A549 (cell line): ENCODE measurements around the gene ATP8A2. TPM values are rescaled to one million over a fixed set of nuclear protein-coding genes. Genes with fewer than 3 reads are reported as not detected.
"Not testable (repeated sequence)": the region's sequence is repeated elsewhere in the genome, so short reads cannot be mapped to it uniquely, and the experiment has no call there.

ENCODE experiments used
- ATAC-seq, 2 experiments: fragments of 200-7000 bp in 1 of 2; fragments of >200 bp in 1 of 2; cut with Nextera tagmentation in 1 of 2; cut with Tn5 transposase in 1 of 2; 3 replicates each; pipeline versions ENCODE4 v1.8.0 to v1.9.1; 2018 to 2020; ENCODE audit warnings: mild to moderate bottlenecking in 1 of 2, moderate library complexity in 1 of 2
- CTCF ChIA-PET: fragments of 300-600 bp; sonication (Branson Sonifier 250); formaldehyde crosslinking; extraction: SDS; loops from one replicate; lab custom pipeline; 2021; ENCODE audit warnings: antibody characterized with exemption, inconsistent platforms; lab: Yijun Ruan, JAX
- POLR2A ChIA-PET: fragments of 350-600 bp; formaldehyde crosslinking; extraction: SDS; loops from one replicate; lab custom pipeline; 2021; ENCODE audit warnings: antibody characterized with exemption, inconsistent platforms; lab: Yijun Ruan, JAX
- DNase-seq, 2 experiments: peaks; one replicate each; pipeline versions ENCODE4 v3.0.0 to v3.0.0-alpha.2; 2011 to 2016; ENCODE audit warnings: low read depth in 1 of 2, low spot score in 1 of 2
- FAIRE-seq: peaks from 2 replicates; lab custom pipeline; 2011; peaks lifted over from hg19 to GRCh38; lab: Jason Lieb, UNC
- H3K27ac ChIP-seq, 2 experiments: fragments of >200 bp; sonication (Bioruptor Twin); formaldehyde crosslinking; 3 replicates each; pipeline ENCODE4 v1.5.1; 2016 to 2017
- H3K4me1 ChIP-seq: fragments of >200 bp; sonication (Bioruptor Twin); formaldehyde crosslinking; 3 replicates; pipeline ENCODE4 v1.6.1; 2016
- H3K4me2 ChIP-seq: fragments of >200 bp; sonication (Bioruptor Twin); formaldehyde crosslinking; 3 replicates; pipeline ENCODE4 v1.6.1; 2016
- H3K4me3 ChIP-seq: fragments of >200 bp; sonication (Bioruptor Twin); formaldehyde crosslinking; 3 replicates; pipeline ENCODE4 v1.5.1; 2016
- H3K9me3 ChIP-seq: fragments of >200 bp; sonication (Bioruptor Twin); formaldehyde crosslinking; 3 replicates; pipeline ENCODE4 v1.6.1; 2016
- CHD2 ChIP-seq: fragments of 150-350 bp; IDR thresholded peaks from 2 replicates; pipeline ENCODE4 v1.6.1; 2014; ENCODE audit warnings: low read length; ENCODE audit not compliant: partially characterized antibody
- EHMT2 ChIP-seq: fragments of 200-600 bp; sonication (generic); IDR thresholded peaks from 2 replicates; pipeline ENCODE4 v1.6.1; 2016; ENCODE audit warnings: antibody characterized with exemption, low read depth, mild to moderate bottlenecking, moderate library complexity
- ESRRA ChIP-seq: fragments of 150-350 bp; IDR thresholded peaks from 2 replicates; pipeline ENCODE4 v1.6.1; 2014; ENCODE audit warnings: mild to moderate bottlenecking, low read length, borderline replicate concordance
- GATA3 ChIP-seq: IDR thresholded peaks from 2 replicates; pipeline ENCODE4 v1.6.1; 2012; ENCODE audit warnings: borderline replicate concordance
- HEYL ChIP-seq: fragments of 250-450 bp; sonication (Bioruptor Pico); IDR thresholded peaks from 2 replicates; pipeline ENCODE4 v1.8.0; 2021; ENCODE audit warnings: mild to moderate bottlenecking, moderate library complexity
- JUN ChIP-seq, 2 experiments: fragments of >200 bp; sonication (Bioruptor Twin); formaldehyde crosslinking; IDR thresholded peaks; 2 replicates in 1 of 2; 3 replicates in 1 of 2; pipeline ENCODE4 v1.6.1; 2016 to 2017
- KDM5A ChIP-seq: fragments of 200-600 bp; sonication (generic); IDR thresholded peaks from 2 replicates; pipeline ENCODE4 v1.6.1; 2016; ENCODE audit warnings: antibody characterized with exemption, mild to moderate bottlenecking
- NPAS2 ChIP-seq: fragments of 250-450 bp; sonication (Bioruptor Pico); IDR thresholded peaks from 2 replicates; pipeline ENCODE4 v1.8.0; 2022; ENCODE audit warnings: mild to moderate bottlenecking, moderate library complexity, borderline replicate concordance
- RAD21 ChIP-seq, 2 experiments: fragments of >200 bp in 1 of 2; sonication (Bioruptor Twin) in 1 of 2; formaldehyde crosslinking in 1 of 2; IDR thresholded peaks in 1 of 2; conservative IDR thresholded peaks in 1 of 2; 2 replicates in 1 of 2; 3 replicates in 1 of 2; pipeline ENCODE4 v1.6.1; 2012 to 2018; ENCODE audit warnings: inconsistent platforms in 1 of 2
- RFX5 ChIP-seq: fragments of 450-650 bp; IDR thresholded peaks from 2 replicates; pipeline ENCODE4 v1.7.1; 2014; ENCODE audit warnings: antibody characterized with exemption, mild to moderate bottlenecking, moderate library complexity
- SREBF2 ChIP-seq: fragments of 450-650 bp; IDR thresholded peaks from 2 replicates; pipeline ENCODE4 v1.6.1; 2014; ENCODE audit warnings: mild to moderate bottlenecking, moderate library complexity
- TP53 ChIP-seq: fragments of 250-450 bp; sonication (Bioruptor Pico); IDR thresholded peaks from 2 replicates; pipeline ENCODE4 v1.5.0; 2021; ENCODE audit warnings: mild to moderate bottlenecking, moderate library complexity
- ZC3H11A ChIP-seq: fragments of 450-650 bp; IDR thresholded peaks from 2 replicates; pipeline ENCODE4 v1.6.1; 2014; ENCODE audit warnings: antibody characterized with exemption, mild to moderate bottlenecking
- ZFP36 ChIP-seq: fragments of 450-650 bp; IDR thresholded peaks from 2 replicates; pipeline ENCODE4 v1.6.1; 2014; ENCODE audit warnings: borderline replicate concordance; ENCODE audit not compliant: partially characterized antibody
- WGBS: methylation state at CpG from one replicate; pipeline ENCODE4 v1.1.6; 2017; ENCODE audit errors: missing lambda C conversion rate; 5-methylcytosine and 5-hydroxymethylcytosine counted together
- polyA plus RNA-seq, 4 experiments: library from polyadenylated mRNA; depleted of rRNA in 3 of 4; stranded (reverse); fragments of >200 nt; fragmentation: RNase III in 1 of 4; extraction: RNeasy Plus Mini Kit Qiagen cat#74134 plus additional on column Dnase treatment in 1 of 4; gene quantifications; 2 replicates in 3 of 4; 3 replicates in 1 of 4; pipeline ENCODE4 v1.2.3, GENCODE V29; 2011 to 2017
- TF ChIP-seq, protein P1 (sequence below): fragments of 250-450 bp; sonication (Bioruptor Pico); IDR thresholded peaks from 2 replicates; pipeline ENCODE4 v1.5.0; 2020; ENCODE audit warnings: low read depth, mild to moderate bottlenecking, moderate library complexity
- TF ChIP-seq, protein P2 (sequence below): fragments of 250-450 bp; sonication (Bioruptor Pico); IDR thresholded peaks from 2 replicates; pipeline ENCODE4 v1.5.0; 2021; ENCODE audit warnings: mild to moderate bottlenecking, moderate library complexity, borderline replicate concordance
- TF ChIP-seq, protein P3 (sequence below): IDR thresholded peaks from 2 replicates; pipeline ENCODE4 v1.6.1; 2012; ENCODE audit warnings: low read depth, borderline replicate concordance
- TF ChIP-seq, protein P4 (sequence below): fragments of >200 bp; sonication (Bioruptor Twin); formaldehyde crosslinking; IDR thresholded peaks from 3 replicates; pipeline ENCODE4 v1.5.1; 2016
- TF ChIP-seq, protein P5 (sequence below): fragments of >200 bp; sonication (Bioruptor Twin); formaldehyde crosslinking; IDR thresholded peaks from 2 replicates; pipeline ENCODE4 v1.6.1; 2016
- TF ChIP-seq, protein P6 (sequence below): fragments of 450-650 bp; IDR thresholded peaks from 2 replicates; pipeline ENCODE4 v1.6.1; 2014; ENCODE audit warnings: antibody characterized with exemption

Gene ATP8A2
- polyA plus RNA-seq, 2 of the 4 experiments (the other 2 are of a cell fraction), result 0.03 TPM; not detected in 1

DNA sequence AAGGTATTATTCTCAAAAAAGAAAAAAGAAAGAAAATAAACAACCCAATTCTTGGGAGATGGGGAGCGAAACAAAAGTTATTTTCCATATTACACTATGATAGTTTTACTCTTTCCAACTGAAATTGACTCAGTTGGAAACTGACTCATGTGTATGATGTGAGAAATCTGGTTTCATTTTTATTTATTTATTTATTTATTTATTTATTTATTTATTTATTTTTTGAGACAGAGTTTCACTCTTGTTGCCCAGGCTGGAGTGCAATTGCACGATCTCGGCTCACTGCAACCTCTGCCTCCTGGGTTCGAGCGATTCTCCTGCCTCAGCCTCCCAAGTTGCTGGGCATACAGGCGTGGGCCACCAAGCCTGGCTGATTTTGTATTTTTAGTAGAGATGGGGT, 11.3 kb upstream of the ATP8A2 start:
- FAIRE-seq, result not testable (repeated sequence)

DNA sequence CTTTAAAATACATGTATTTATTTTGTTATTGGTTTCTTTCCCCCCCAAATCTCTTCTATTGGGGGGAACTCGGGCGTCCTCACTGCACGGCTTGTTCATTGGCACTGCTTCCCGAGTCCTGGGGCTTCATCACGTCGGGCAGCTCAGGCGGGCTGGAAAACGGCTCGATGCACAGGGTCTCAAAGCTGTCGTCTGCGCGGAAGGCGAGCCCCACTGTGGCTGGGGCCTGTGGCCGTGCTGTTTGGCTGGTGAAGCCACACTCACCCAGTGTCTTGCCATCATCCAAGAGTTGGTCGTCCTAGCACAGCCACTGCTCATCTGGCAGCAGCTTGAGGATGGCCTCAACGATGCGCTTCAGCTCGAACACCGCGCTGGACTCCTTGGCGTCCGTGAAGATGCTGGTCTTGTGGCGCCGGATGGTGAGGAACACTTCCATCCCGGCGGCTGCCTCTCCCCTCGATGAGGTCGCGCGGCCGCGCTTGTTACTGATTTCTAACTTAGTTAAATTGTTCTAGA, 6.0 kb upstream of the ATP8A2 start:
- ATAC-seq (no peak), FAIRE-seq (no peak), DNase-seq (no peak)
- ChIA-PET CTCF (interaction anchor here (0.9 to 3.5 kb wide), 2 partner anchors 10 to 14 kb away, joined by 3 to 16 read pairs; no protein-coding TSS in a partner anchor), POLR2A (no interaction called here)
- no peak for TF ChIP-seq ESRRA
- TF ChIP-seq NPAS2 (CRISPR knock-in tag), result no peak
- TF ChIP-seq, protein P1, sequence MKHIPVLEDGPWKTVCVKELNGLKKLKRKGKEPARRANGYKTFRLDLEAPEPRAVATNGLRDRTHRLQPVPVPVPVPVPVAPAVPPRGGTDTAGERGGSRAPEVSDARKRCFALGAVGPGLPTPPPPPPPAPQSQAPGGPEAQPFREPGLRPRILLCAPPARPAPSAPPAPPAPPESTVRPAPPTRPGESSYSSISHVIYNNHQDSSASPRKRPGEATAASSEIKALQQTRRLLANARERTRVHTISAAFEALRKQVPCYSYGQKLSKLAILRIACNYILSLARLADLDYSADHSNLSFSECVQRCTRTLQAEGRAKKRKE (CRISPR knock-in tag), result no peak
- TF ChIP-seq GATA3, result no peak
- no peak for TF ChIP-seq RFX5
- no peak for TF ChIP-seq HEYL (CRISPR knock-in tag)
- no peak for TF ChIP-seq SREBF2
- no peak for TF ChIP-seq ZFP36
- TF ChIP-seq JUN (IDR thresholded peaks at IDR 0.05), result no peak
- no peak for TF ChIP-seq TP53 (CRISPR knock-in tag)
- TF ChIP-seq, protein P2, sequence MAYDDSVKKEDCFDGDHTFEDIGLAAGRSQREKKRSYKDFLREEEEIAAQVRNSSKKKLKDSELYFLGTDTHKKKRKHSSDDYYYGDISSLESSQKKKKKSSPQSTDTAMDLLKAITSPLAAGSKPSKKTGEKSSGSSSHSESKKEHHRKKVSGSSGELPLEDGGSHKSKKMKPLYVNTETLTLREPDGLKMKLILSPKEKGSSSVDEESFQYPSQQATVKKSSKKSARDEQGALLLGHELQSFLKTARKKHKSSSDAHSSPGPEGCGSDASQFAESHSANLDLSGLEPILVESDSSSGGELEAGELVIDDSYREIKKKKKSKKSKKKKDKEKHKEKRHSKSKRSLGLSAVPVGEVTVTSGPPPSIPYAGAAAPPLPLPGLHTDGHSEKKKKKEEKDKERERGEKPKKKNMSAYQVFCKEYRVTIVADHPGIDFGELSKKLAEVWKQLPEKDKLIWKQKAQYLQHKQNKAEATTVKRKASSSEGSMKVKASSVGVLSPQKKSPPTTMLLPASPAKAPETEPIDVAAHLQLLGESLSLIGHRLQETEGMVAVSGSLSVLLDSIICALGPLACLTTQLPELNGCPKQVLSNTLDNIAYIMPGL (CRISPR knock-in tag), result no peak
- no peak for TF ChIP-seq KDM5A
- TF ChIP-seq, protein P3, sequence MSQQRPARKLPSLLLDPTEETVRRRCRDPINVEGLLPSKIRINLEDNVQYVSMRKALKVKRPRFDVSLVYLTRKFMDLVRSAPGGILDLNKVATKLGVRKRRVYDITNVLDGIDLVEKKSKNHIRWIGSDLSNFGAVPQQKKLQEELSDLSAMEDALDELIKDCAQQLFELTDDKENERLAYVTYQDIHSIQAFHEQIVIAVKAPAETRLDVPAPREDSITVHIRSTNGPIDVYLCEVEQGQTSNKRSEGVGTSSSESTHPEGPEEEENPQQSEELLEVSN, result no peak
- TF ChIP-seq EHMT2, result no peak
- TF ChIP-seq, protein P4, sequence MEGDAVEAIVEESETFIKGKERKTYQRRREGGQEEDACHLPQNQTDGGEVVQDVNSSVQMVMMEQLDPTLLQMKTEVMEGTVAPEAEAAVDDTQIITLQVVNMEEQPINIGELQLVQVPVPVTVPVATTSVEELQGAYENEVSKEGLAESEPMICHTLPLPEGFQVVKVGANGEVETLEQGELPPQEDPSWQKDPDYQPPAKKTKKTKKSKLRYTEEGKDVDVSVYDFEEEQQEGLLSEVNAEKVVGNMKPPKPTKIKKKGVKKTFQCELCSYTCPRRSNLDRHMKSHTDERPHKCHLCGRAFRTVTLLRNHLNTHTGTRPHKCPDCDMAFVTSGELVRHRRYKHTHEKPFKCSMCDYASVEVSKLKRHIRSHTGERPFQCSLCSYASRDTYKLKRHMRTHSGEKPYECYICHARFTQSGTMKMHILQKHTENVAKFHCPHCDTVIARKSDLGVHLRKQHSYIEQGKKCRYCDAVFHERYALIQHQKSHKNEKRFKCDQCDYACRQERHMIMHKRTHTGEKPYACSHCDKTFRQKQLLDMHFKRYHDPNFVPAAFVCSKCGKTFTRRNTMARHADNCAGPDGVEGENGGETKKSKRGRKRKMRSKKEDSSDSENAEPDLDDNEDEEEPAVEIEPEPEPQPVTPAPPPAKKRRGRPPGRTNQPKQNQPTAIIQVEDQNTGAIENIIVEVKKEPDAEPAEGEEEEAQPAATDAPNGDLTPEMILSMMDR, result no peak
- no peak for TF ChIP-seq RAD21 (conservative IDR thresholded peaks at IDR 0.05 in 1 of 2, IDR thresholded peaks at IDR 0.05 in 1 of 2)
- TF ChIP-seq CHD2, result no peak
- TF ChIP-seq, protein P5, sequence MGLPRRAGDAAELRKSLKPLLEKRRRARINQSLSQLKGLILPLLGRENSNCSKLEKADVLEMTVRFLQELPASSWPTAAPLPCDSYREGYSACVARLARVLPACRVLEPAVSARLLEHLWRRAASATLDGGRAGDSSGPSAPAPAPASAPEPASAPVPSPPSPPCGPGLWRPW, result no peak
- no peak for TF ChIP-seq ZC3H11A
- TF ChIP-seq, protein P6, sequence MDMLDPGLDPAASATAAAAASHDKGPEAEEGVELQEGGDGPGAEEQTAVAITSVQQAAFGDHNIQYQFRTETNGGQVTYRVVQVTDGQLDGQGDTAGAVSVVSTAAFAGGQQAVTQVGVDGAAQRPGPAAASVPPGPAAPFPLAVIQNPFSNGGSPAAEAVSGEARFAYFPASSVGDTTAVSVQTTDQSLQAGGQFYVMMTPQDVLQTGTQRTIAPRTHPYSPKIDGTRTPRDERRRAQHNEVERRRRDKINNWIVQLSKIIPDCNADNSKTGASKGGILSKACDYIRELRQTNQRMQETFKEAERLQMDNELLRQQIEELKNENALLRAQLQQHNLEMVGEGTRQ, result no peak
- Histone ChIP-seq H3K4me2 (no peak overlapping the region), H3K4me3 (no peak overlapping the region), H3K9me3 (no peaks in the 10 kb centered on the region), H3K27ac (no peak overlapping the region), H3K4me1 (no peaks in the 10 kb centered on the region)
- 73% methylated on average over 27 of the region's 32 CpGs for WGBS

More for the DNA sequence above, 11.3 kb upstream of the ATP8A2 start:
- H3K4me3 ChIP-seq, DNase-seq, H3K27ac ChIP-seq, POLR2A ChIA-PET, H3K4me1 ChIP-seq, ATAC-seq, H3K9me3 ChIP-seq, H3K4me2 ChIP-seq: not testable (repeated sequence)
- 70% methylated on average over 6 of the region's 6 CpGs for WGBS
- peak; percentile 56 for TF ChIP-seq ZC3H11A
- CTCF ChIA-PET, result interaction anchor here (0.8 kb wide), 1 partner anchor 15 kb away, joined by 3 read pairs; no protein-coding TSS in a partner anchor
